ENCODE measurements around the gene CNTN2.

DNA sequence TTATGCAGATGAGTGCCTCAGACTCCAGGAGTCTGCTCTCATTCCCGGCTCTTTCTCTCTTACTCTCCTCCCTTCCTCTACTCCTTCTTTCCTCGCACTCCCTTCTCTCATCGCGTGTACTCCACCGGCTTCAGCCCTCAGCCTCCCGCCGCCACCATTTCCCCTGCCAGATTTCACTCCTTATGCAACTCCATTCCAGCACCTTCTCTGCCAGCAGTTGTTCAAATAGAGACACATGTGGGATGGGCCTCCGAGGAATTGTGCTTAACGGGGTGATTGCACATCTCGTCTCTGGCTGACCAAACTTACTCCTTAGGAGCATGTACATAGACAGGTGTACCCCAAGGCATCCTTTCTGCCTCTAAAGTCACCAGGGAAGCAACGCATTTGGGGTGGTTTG lies 2.1 kb downstream of the CNTN2 start:
- TF ChIP-seq, protein P1, sequence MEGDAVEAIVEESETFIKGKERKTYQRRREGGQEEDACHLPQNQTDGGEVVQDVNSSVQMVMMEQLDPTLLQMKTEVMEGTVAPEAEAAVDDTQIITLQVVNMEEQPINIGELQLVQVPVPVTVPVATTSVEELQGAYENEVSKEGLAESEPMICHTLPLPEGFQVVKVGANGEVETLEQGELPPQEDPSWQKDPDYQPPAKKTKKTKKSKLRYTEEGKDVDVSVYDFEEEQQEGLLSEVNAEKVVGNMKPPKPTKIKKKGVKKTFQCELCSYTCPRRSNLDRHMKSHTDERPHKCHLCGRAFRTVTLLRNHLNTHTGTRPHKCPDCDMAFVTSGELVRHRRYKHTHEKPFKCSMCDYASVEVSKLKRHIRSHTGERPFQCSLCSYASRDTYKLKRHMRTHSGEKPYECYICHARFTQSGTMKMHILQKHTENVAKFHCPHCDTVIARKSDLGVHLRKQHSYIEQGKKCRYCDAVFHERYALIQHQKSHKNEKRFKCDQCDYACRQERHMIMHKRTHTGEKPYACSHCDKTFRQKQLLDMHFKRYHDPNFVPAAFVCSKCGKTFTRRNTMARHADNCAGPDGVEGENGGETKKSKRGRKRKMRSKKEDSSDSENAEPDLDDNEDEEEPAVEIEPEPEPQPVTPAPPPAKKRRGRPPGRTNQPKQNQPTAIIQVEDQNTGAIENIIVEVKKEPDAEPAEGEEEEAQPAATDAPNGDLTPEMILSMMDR (IDR thresholded peaks at IDR 0.05), result no peak
- no peak for TF ChIP-seq POLR2A (IDR thresholded peaks at IDR 0.05)
- TF ChIP-seq POLR2AphosphoS5 (IDR thresholded peaks at IDR 0.05; ENCODE audit: insufficient read depth in 1 of 2, low read depth in 1 of 2), result no peak
